ENCODE measurements around the gene PMP22. TPM values are rescaled to one million over a fixed set of nuclear protein-coding genes. Genes with fewer than 3 reads are reported as not detected.
A peak's percentile ranks its signal among the peaks of the same experiment; 100 is the strongest.

The PMP22 gene
- total RNA-seq, 1 experiment from 2014 or later, result 28.7 TPM

DNA sequence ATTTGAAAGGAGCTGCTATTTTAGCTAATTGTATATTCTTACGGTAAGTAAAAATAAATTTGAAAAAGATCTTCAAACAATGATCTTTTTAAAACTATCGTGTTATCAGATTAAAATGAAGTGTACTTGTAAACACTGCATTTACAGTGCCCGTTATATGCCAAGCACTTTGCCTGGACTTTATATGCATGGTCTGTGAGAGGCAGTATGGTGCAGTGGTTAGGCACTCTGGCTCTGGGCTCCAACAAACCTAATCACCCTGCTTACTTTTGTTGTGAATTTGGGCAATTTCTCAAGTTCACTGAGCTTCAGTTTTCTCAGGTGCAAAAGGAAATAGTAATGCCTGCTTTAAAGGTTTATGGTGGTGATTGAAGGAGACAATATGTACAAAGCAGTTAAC, 1.4 kb downstream of the PMP22 start:
- H3K27ac ChIP-seq (ENCODE audit: low read depth, low read length), result no peak overlapping the region; the same call in 1 of the 2 replicates
- TF ChIP-seq CEBPB (IDR thresholded peaks at IDR 0.05; ENCODE audit: low read depth) (no peak), JUND (IDR thresholded peaks at IDR 0.05) (no peak), EGR1 (IDR thresholded peaks at IDR 0.05; ENCODE audit: low read depth) (no peak), SIN3A (IDR thresholded peaks at IDR 0.05; ENCODE audit: low read depth) (no peak), RAD21 (IDR thresholded peaks at IDR 0.05; ENCODE audit: low read depth) (no peak), FOSL1 (IDR thresholded peaks at IDR 0.05; ENCODE audit: low read depth) (no peak), ELF1 (IDR thresholded peaks at IDR 0.05; ENCODE audit: borderline replicate concordance, low read depth) (no peak), ZFX (IDR thresholded peaks at IDR 0.05) (no peak), CBX3 (IDR thresholded peaks at IDR 0.05; ENCODE audit: low read depth) (no peak), EZH2phosphoT487 (IDR thresholded peaks at IDR 0.05; ENCODE audit: borderline replicate concordance) (no peak)
- TF ChIP-seq, protein P1, sequence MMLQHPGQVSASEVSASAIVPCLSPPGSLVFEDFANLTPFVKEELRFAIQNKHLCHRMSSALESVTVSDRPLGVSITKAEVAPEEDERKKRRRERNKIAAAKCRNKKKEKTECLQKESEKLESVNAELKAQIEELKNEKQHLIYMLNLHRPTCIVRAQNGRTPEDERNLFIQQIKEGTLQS (IDR thresholded peaks at IDR 0.05), result no peak
- TF ChIP-seq, protein P2, sequence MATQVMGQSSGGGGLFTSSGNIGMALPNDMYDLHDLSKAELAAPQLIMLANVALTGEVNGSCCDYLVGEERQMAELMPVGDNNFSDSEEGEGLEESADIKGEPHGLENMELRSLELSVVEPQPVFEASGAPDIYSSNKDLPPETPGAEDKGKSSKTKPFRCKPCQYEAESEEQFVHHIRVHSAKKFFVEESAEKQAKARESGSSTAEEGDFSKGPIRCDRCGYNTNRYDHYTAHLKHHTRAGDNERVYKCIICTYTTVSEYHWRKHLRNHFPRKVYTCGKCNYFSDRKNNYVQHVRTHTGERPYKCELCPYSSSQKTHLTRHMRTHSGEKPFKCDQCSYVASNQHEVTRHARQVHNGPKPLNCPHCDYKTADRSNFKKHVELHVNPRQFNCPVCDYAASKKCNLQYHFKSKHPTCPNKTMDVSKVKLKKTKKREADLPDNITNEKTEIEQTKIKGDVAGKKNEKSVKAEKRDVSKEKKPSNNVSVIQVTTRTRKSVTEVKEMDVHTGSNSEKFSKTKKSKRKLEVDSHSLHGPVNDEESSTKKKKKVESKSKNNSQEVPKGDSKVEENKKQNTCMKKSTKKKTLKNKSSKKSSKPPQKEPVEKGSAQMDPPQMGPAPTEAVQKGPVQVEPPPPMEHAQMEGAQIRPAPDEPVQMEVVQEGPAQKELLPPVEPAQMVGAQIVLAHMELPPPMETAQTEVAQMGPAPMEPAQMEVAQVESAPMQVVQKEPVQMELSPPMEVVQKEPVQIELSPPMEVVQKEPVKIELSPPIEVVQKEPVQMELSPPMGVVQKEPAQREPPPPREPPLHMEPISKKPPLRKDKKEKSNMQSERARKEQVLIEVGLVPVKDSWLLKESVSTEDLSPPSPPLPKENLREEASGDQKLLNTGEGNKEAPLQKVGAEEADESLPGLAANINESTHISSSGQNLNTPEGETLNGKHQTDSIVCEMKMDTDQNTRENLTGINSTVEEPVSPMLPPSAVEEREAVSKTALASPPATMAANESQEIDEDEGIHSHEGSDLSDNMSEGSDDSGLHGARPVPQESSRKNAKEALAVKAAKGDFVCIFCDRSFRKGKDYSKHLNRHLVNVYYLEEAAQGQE (IDR thresholded peaks at IDR 0.05; ENCODE audit: low read depth), result no peak
- CTCF ChIA-PET, result interaction anchor here (1.1 to 8.6 kb wide), 2 partner anchors 15 to 240 kb away, joined by 4 to 77 read pairs; no protein-coding TSS in a partner anchor

More for the DNA sequence above, 1.4 kb downstream of the PMP22 start:
- Histone ChIP-seq H3K79me2 (ENCODE audit: insufficient read depth, low read length) (peaks cover 6% of the 10 kb centered on the region), H3K27me3 (ENCODE audit: insufficient read depth, low read length) (no peaks in the 10 kb centered on the region), H3K4me1 (ENCODE audit: control insufficient read depth in 1 of 2, insufficient read depth in 2 of 2, low read length in 2 of 2) (peaks cover 18 to 46% of the 10 kb centered on the region in 2 experiments; a peak in 3 of 4 replicates), H3K9me2 (ENCODE audit: insufficient read depth) (no peaks in the 10 kb centered on the region), H4K20me1 (ENCODE audit: insufficient read depth) (no peaks in the 10 kb centered on the region), H3K4me3 (replicated peaks in 1 of 2; ENCODE audit: low read depth in 1 of 2, low read length in 2 of 2) (peak overlapping the region; percentile 79 to 81; a peak in 3 of 4 replicates), H2AFZ (ENCODE audit: low read depth, low read length, poor library complexity, severe bottlenecking) (peak overlapping the region; percentile 54), H3K4me2 (ENCODE audit: low read length) (peak overlapping the region; percentile 87), H3K9ac (ENCODE audit: low read length) (peak overlapping the region; percentile 78), H3K9me3 (ENCODE audit: control insufficient read depth in 1 of 2, insufficient read depth in 1 of 2, low read depth in 1 of 2, low read length in 2 of 2) (no peaks in the 10 kb centered on the region), H3K36me3 (ENCODE audit: control insufficient read depth in 1 of 2, insufficient read depth in 2 of 2, low read length in 2 of 2) (no peaks in the 10 kb centered on the region; a peak in 1 of 4 replicates)
- ATAC-seq, result no peak
- BruUV-seq (replicated peaks), result no TSS peak
- POLR2A ChIA-PET, result no interaction called here
- intact Hi-C loops (cut with micrococcal nuclease), result loop anchor here (10.0 kb wide), 1 partner anchor 561 kb away; no protein-coding TSS in a partner anchor
- DNase-seq (ENCODE audit: low read depth, low spot score), result no peak
- RAD21 ChIA-PET (ENCODE audit: low non-redundant PET in 1 of 2, low total read pairs in 2 of 2, uncharacterized antibody in 2 of 2, unreplicated experiment in 2 of 2), result no interaction called here

Data from HCT116 (cell line).